HG03108 (cell line): ENCODE results near the gene OLIG3.

ENCODE experiments used
- ATAC-seq: cut with Tn5 transposase; IDR thresholded peaks from one replicate; pipeline ENCODE4 v1.9.1; 2021; ENCODE audit warnings: moderate library complexity; ENCODE audit not compliant: unreplicated experiment

The OLIG3 gene

GRCh38 chr6:137494281-137494987 is at the start of gene OLIG3:
TSS of gene OLIG3 (minus strand) at chr6:137494394. CDS start at chr6:137494170, 224 bp downstream.
- no peak for ATAC-seq

- no peak for ATAC-seq
Measured at GRCh38 chr6:137543114-137543513, 48.9 kb upstream of the OLIG3 start.

DNA sequence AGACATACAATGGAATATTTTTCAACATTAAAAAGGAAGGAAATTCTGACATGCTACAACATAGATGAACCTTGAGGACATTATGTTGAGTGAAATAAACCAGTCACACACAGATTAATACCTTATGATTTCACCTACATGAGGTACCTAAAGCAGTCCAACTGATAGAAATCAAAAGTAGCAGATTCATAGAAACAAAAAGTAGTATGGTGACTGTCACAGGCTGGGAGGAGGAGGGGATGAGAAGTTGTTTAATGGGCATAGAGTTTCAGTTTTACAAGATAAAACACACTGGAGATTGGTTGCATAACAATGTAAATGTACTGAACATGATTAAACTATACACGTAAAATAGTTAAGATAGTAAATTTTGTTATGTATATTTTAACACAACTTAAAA is 48.5 kb upstream of the OLIG3 start:
- no peak for ATAC-seq

DNA sequence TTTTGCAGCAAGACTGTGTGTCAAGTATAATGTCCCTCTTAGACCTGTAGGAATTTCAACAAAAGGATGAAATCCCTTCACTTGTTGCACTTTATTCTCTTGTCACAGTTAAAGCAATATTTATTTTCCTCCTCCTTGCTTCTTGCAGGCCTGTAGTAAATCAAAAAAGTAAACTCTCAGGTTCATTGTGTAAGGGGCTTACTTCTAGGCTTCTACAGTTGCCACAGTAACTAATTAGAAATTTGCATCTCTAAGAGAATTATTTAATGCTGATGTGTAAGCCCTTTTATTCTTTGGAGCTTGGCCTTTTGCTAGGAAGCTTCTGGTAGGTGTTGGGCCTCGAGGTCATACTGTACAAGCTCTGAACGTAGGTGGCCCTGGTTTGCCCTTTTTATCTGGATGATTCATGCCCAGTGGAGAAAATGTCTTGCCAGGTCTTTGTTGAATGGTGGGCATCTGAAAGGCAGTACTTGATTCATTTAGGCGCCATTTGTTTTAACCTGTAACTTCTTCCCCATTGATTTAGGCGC is 47.4 kb upstream of the OLIG3 start:
- ATAC-seq, result no peak

- no peak for ATAC-seq
Measured at GRCh38 chr6:137536104-137536773, 42.0 kb upstream of the OLIG3 start.

DNA sequence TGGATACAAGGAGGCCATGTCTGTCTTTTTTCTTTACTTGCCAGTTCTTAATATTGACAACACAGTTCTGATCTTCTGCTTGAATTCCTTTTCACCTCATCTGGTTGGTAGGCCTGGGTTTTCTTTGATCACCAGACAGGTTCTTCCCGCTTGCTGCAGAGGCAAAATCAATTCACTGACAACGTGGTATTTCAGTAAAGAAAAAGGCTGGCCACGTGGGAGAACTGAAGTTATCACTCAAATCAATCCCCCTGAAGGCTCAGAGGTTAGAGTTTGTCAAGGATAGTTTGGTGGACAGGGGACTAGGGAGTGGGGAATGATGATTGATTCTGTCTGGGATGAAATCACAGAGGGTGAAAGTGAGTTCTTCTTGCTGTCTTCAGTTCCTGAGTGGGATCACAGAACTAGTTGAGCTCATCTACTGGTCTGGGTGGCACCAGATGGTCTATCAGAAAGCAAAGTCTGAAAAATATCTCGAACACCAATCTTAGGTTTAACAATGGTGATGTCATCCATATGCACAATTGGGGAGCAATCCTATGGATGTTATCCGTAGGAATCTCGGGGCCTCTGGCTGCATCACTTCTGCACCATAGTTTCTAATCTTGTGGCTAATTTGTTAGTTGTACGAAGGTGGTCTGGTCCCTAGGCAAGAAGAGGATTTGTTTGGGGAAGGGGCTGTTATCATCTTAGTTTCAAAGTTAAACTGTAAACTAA is 37.3 kb upstream of the OLIG3 start:
- no peak for ATAC-seq

- ATAC-seq, result no peak
Measured at GRCh38 chr6:137530404-137530803, 36.2 kb upstream of the OLIG3 start.

DNA sequence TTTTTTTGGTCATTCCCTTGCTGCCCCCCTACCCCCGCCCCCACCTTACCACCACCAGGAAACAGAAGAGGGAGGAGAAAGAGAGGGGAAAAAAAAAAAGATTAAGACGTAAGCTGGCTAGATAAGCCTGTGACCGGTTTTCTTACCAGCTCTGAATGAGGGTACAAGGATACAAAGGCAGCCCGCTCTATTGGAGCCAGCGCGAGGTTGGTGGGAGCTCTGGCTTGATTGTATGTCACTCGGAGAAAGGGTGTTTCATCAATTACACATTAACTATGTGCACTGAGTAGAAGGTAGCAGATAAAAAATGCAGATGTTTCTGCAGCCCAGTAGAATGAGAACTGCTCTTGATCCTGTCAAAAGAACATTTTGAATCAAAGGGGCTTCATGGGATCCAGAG is 28.6 kb upstream of the OLIG3 start:
- ATAC-seq, result no peak

DNA sequence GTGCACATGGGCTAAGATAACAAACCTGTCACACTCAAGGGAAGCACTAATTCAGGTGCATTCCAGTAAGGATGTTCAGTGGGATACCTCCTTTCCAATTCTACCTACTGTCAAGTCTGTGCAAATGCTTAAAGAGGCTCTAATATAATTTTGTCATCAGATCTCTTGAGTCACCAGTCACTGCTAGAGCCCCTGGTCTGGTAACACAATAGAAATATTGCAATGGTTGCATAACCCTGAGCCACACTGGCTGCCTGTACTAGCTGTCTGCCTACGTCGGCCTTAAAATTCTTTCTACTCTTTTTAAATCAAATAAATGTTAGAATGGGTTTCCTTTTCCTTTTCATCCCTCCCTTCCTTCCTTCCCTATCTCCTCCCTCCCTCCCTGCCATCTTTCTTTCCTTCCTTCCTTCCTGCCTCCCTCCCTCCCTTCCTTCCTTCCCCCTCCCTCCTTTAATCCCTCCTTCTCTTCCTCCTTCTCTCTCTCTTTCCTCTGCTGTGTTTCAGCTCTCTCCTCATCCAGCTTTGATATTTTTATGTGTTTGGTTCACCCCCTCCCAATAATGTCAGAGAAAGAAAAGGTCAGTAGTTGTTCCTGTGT is 28.1 kb upstream of the OLIG3 start:
- ATAC-seq, result no peak

DNA sequence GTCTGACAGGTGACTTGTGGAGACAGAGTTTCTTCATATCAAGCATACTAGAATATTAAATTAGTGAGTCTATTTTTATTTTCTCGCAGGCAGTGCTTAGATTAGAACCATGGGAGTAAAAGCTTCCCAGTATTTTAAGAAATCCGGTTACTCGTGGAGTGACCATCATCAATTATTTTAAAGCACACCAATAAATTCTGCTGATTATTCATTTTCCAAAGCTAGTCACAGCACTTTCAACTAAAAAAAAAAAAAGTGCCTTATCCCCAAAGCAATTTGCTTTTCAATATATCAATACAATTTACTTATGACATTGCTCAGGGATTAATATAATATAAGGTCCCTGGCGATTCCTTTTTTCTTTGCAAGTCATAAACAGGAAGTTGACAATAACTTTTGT is 26.3 kb upstream of the OLIG3 start:
- no peak for ATAC-seq

DNA sequence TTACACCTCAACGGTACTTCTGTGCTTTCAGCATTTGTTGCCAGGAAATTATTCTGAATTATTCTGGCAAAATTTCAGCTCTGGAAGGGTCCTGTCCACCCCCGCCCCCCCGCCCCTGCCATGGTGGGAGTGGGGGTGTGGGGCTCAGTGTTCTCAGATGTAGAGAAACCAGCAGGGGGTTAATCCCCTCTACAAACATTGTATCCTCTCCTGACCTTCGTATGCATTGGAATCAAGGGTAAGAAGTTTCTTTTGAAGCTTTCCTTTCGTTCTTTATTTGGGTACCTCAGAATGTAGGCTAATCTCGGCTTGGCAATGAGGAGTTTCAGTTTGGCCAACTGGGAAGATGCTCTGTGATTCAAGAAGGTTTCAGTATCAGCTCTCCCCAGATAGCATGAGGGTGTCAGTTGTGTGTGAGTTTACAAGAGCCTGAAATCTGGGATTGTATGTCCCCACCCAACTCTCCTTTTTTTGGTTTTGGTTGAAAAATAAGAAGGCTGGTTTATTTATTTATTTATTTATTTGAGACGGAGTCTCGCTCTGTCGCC is 25.5 kb upstream of the OLIG3 start:
- ATAC-seq, result no peak

GRCh38 chr6:137518386-137518983 is 24.3 kb upstream of the OLIG3 start:
- ATAC-seq, result no peak

- no peak for ATAC-seq
Measured at GRCh38 chr6:137514418-137514817, 20.2 kb upstream of the OLIG3 start.

GRCh38 chr6:137512757-137513605 is 18.8 kb upstream of the OLIG3 start:
- ATAC-seq, result no peak

DNA sequence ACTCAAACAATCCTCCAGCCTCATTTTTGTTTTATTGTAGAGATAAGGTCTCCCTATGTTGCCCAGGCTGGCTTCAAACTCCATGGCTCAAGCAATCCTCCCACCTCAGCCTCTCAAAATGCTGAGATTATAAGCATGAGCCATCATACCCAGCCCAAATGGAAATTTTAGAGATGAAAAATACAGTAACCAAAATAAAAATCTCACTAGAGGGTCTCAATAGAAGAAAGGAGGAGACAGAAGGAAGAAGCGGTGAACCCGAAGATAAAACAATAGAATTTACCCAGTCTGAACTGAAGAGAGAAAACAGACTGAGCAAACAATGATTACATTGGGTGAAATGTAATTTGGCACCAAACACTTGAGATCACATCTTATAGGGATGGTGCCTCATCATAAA is 16.7 kb upstream of the OLIG3 start:
- ATAC-seq, result no peak

DNA sequence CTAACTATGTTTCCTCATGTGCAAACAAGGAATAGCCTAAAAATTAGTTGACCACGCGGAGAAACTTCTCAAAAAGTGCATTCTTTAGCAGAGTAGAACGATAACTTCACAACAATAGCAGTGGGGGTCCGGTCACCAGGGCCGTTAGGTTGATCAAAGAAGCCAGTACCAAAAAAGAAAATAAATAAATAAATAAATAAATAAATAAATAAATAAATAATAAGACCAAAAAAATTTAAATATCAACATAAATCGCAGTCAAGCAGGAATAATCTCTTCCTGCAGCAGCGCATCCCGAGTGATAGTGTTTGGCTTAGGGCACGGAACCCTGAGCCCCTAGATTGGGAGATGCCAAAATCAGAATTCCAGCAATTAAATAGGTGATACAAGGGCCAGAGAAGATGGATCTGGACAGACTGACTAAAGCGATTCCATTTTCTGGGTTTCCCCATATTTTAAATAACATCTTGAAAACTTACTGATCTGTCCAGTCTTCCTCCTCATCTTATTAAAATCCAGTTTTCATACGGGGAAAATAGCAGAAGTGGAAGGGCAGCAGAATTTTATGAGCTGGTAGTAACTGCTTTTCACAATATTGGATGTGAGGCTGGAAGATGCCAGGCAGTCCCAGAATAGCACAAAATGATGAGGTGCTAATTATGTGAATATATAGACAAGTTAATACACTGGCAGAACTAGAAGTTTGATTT is 4.4 kb upstream of the OLIG3 start:
- ATAC-seq, result no peak

- no peak for ATAC-seq
Measured at GRCh38 chr6:137497721-137498463, 3.7 kb upstream of the OLIG3 start.

DNA sequence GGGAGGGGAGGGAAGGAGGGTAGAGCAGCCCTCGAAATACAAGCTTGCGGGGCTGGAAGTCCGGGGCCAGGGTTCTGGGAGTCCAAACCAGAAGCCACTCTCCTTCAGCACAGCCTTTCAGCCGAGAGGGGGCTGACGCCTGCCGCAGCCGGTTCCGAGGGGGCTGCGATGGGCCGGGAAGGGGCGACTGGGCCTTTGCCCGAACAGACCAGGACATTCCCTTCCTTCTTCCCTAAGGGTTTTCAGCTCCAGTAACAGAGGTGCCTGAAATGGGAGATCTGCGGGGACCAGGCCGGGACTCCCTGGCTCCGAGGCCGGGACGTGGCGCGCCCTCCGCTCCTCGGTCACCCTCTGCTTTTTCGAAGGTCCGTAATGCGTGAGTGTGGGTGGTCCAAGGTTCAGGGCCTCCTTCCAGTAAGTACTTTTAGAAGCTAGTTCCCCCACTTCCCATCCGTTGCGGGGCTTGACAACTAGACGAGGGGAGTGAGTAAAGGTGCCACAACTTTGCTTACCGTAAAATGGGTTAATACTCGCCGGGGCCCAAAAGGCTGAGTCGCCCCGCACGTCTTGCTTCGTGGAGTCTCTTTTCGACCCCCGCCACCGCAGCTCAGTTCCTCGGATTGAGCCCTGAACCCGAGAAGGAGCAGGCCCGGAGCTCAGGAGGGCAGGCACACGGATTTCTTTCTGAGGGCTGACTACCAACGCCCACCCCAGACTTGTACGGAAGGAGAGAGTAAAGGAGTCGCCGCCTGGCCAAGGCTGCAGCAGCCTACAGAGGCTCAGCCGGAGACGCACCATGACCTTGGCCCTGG is 2.9 kb upstream of the OLIG3 start:
- ATAC-seq, result no peak
